B cell (primary cell): ENCODE data around the gene MOBP. TPM values are rescaled to one million over a fixed set of nuclear protein-coding genes. Genes with fewer than 3 reads are reported as not detected.

Source experiments
- ATAC-seq: fragments of 200-7000 bp; cut with Tn5 transposase; one replicate; pipeline ENCODE4 v1.10.0; 2021; ENCODE audit warnings: low read depth, mild to moderate bottlenecking, moderate number of reproducible peaks, moderate library complexity
- CTCF ChIA-PET: fragments of 350-600 bp; sonication (Branson Sonifier 250); formaldehyde crosslinking; loops from one replicate; lab custom pipeline; 2021; ENCODE audit warnings: antibody characterized with exemption, inconsistent platforms; lab: Charles Lee
- POLR2A ChIA-PET: fragments of 350-600 bp; sonication (Branson Sonifier 250); formaldehyde crosslinking; loops from one replicate; lab custom pipeline; 2021; ENCODE audit warnings: antibody characterized with exemption; lab: Charles Lee
- DNase-seq: peaks from one replicate; pipeline ENCODE4 v3.0.0; 2013
- H2AFZ ChIP-seq: 2 replicates; pipeline ENCODE4 v1.6.1; 2012; ENCODE audit warnings: mild to moderate bottlenecking, low read depth, low read length; ENCODE audit not compliant: insufficient read depth, poor library complexity, severe bottlenecking
- H3K27ac ChIP-seq, 2 donors: 1 replicate in 1 of 2; 2 replicates in 1 of 2; pipeline ENCODE4 v1.5.1; 2012 to 2013; ENCODE audit warnings: low read length in 2 of 2, mild to moderate bottlenecking in 2 of 2, moderate library complexity in 1 of 2
- H3K27me3 ChIP-seq, 4 experiments: fragments of 200-600 bp in 1 of 4; sonication (generic) in 1 of 4; replicated peaks in 1 of 4; 1 replicate in 2 of 4; 2 replicates in 2 of 4; pipeline versions ENCODE4 v1.6.1 to v1.7.0; 2013 to 2016; ENCODE audit warnings: low read length in 3 of 4, mild to moderate bottlenecking in 2 of 4, mixed read lengths in 1 of 4, moderate library complexity in 1 of 4; ENCODE audit not compliant: insufficient read depth in 4 of 4, control insufficient read depth in 3 of 4; ENCODE audit errors: control extremely low read depth in 1 of 4
- H3K36me3 ChIP-seq, 2 experiments: replicated peaks in 1 of 2; 1 replicate in 1 of 2; 2 replicates in 1 of 2; pipeline versions ENCODE4 v1.6.1 to v1.7.1; 2013; ENCODE audit warnings: low read length in 1 of 2; ENCODE audit not compliant: insufficient read depth in 2 of 2, control insufficient read depth in 1 of 2; ENCODE audit errors: control extremely low read depth in 1 of 2, extremely low read depth in 1 of 2
- H3K4me1 ChIP-seq, 2 donors: fragments of 200-600 bp in 1 of 2; sonication (generic) in 1 of 2; 1 replicate in 1 of 2; 2 replicates in 1 of 2; pipeline versions ENCODE4 v1.5.1 to v1.6.1; 2013 to 2017; ENCODE audit warnings: low read length in 2 of 2; ENCODE audit not compliant: control insufficient read depth in 2 of 2, insufficient read depth in 2 of 2
- H3K4me2 ChIP-seq: replicated peaks from 2 replicates; pipeline ENCODE3; 2012; ENCODE audit warnings: mild to moderate bottlenecking, low read depth, low read length; ENCODE audit not compliant: poor library complexity, severe bottlenecking
- H3K4me3 ChIP-seq, 5 experiments: fragments of 200-600 bp in 1 of 5; sonication (generic) in 1 of 5; 1 replicate in 3 of 5; 2 replicates in 2 of 5; pipeline versions ENCODE4 v1.5.1 to v1.7.0; 2011 to 2016; ENCODE audit warnings: low read length in 4 of 5, mild to moderate bottlenecking in 4 of 5, low read depth in 2 of 5, control low read depth in 1 of 5, moderate library complexity in 1 of 5; ENCODE audit not compliant: insufficient read depth in 1 of 5; ENCODE audit errors: control extremely low read depth in 1 of 5, extremely low read depth in 1 of 5
- H3K79me2 ChIP-seq: fragments of 200-600 bp; sonication (generic); one replicate; pipeline ENCODE4 v1.6.0; 2016; ENCODE audit warnings: low read length; ENCODE audit not compliant: control insufficient read depth, insufficient read depth
- H3K9ac ChIP-seq: fragments of 200-600 bp; sonication (generic); 2 replicates; pipeline ENCODE4 v1.6.1; 2017; ENCODE audit warnings: mild to moderate bottlenecking, low read length, moderate library complexity
- H3K9me3 ChIP-seq, 3 donors: one replicate each; pipeline versions ENCODE4 v1.6.1 to v1.7.1; 2013; ENCODE audit warnings: low read length in 2 of 3; ENCODE audit not compliant: control insufficient read depth in 2 of 3, insufficient read depth in 1 of 3; ENCODE audit errors: control extremely low read depth in 1 of 3
- H4K20me1 ChIP-seq: 2 replicates; pipeline ENCODE4 v1.6.0; 2012; ENCODE audit warnings: mild to moderate bottlenecking, low read length; ENCODE audit not compliant: insufficient read depth, control insufficient read depth, poor library complexity, severe bottlenecking
- H3K27ac Mint-ChIP-seq: one replicate; pipeline ENCODE4 v1.8.0; 2021; ENCODE audit warnings: mixed read lengths
- H3K27me3 Mint-ChIP-seq: one replicate; pipeline ENCODE4 v1.8.0; 2021; ENCODE audit warnings: mixed read lengths
- H3K4me1 Mint-ChIP-seq: one replicate; pipeline ENCODE4 v1.8.0; 2021; ENCODE audit warnings: mixed read lengths
- H3K4me3 Mint-ChIP-seq: one replicate; pipeline ENCODE4 v1.8.0; 2021; ENCODE audit warnings: mixed read lengths
- H3K9me3 Mint-ChIP-seq: one replicate; pipeline ENCODE4 v1.8.0; 2022; ENCODE audit warnings: mixed read lengths; ENCODE audit not compliant: insufficient read depth
- CTCF ChIP-seq: fragments of 200-600 bp; IDR thresholded peaks from one replicate; pipeline ENCODE4 v1.8.0; 2022; ENCODE audit warnings: antibody characterized with exemption, mild to moderate bottlenecking
- EZH2 ChIP-seq: IDR thresholded peaks from 2 replicates; pipeline ENCODE4 v1.6.1; 2012; ENCODE audit warnings: borderline replicate concordance, low read depth, mild to moderate bottlenecking, moderate library complexity, low read length; ENCODE audit not compliant: insufficient read depth, poor library complexity, severe bottlenecking
- WGBS: methylation state at CpG from one replicate; pipeline ENCODE4 v1.1.5; 2013; ENCODE audit warnings: missing lambda C conversion rate; ENCODE audit not compliant: insufficient coverage; 5-methylcytosine and 5-hydroxymethylcytosine counted together
- intact Hi-C: fragments of 100-400 bp; cut with micrococcal nuclease; formaldehyde crosslinking; loops from one replicate; pipeline ENCODE4 v1.10.0; 2022
- polyA plus RNA-seq: library from polyadenylated mRNA; depleted of rRNA; stranded (reverse); fragments of >200 nt; gene quantifications from 2 replicates; pipeline ENCODE4 v1.2.3, GENCODE V29; 2012
- total RNA-seq, 2 donors: library from RNA; stranded (reverse); fragments of 120-200 nt in 1 of 2; gene quantifications; 1 replicate in 1 of 2; 2 replicates in 1 of 2; pipeline versions ENCODE4 v1.2.3 to v1.2.4, GENCODE V29; 2013 to 2022

MOBP gene
- total and polyA plus RNA-seq, 2 donors (not counting 1 experiment from before 2014, with no cell fraction given), result 0.04 TPM; not detected in 1

GRCh38 chr3:39541917-39542329, 74.4 kb downstream of the MOBP start:
- H4K20me1 ChIP-seq, result no peaks in the 10 kb centered on the region
- ChIA-PET CTCF (no interaction called here), POLR2A (no interaction called here)
- intact Hi-C loops, result no loop called here
- Mint-ChIP-seq H3K4me3 (no peak overlapping the region), H3K27me3 (peaks cover 6% of the 10 kb centered on the region), H3K4me1 (no peaks in the 10 kb centered on the region), H3K9me3 (no peaks in the 10 kb centered on the region), H3K27ac (no peak overlapping the region)
- H3K9ac ChIP-seq, result no peak overlapping the region
- ATAC-seq, result no peak
- no peaks in the 10 kb centered on the region for H3K36me3 ChIP-seq
- TF ChIP-seq EZH2, result no peak
- no peak for TF ChIP-seq CTCF
- H3K4me1 ChIP-seq, result no peaks in the 10 kb centered on the region
- H3K27ac ChIP-seq, result no peak overlapping the region
- no peak for DNase-seq
- peaks cover 0 to 3% (median 1%) of the 10 kb centered on the region in 4 experiments for H3K27me3 ChIP-seq
- no peaks in the 10 kb centered on the region for H3K9me3 ChIP-seq
- no peak overlapping the region for H2AFZ ChIP-seq
- no peaks in the 10 kb centered on the region for H3K79me2 ChIP-seq
- no peak overlapping the region for H3K4me2 ChIP-seq
- no peak overlapping the region for H3K4me3 ChIP-seq
- WGBS, result 100% methylated on average over 2 of the region's 5 CpGs

- no peaks in the 10 kb centered on the region for H3K79me2 ChIP-seq
- peaks cover 0 to 3% (median 1%) of the 10 kb centered on the region in 4 experiments for H3K27me3 ChIP-seq
- Mint-ChIP-seq H3K4me3 (no peak overlapping the region), H3K27ac (no peak overlapping the region), H3K27me3 (peaks cover 7% of the 10 kb centered on the region), H3K4me1 (no peaks in the 10 kb centered on the region), H3K9me3 (no peaks in the 10 kb centered on the region)
- no peak overlapping the region for H3K9ac ChIP-seq
- no peaks in the 10 kb centered on the region for H3K4me1 ChIP-seq
- ATAC-seq (no peak), DNase-seq (no peak)
- CTCF ChIA-PET, result no interaction called here
- TF ChIP-seq CTCF, result no peak
- no peak for TF ChIP-seq EZH2
- H3K4me3 ChIP-seq, result no peak overlapping the region
- H3K27ac ChIP-seq, result no peak overlapping the region
- no peak overlapping the region for H3K4me2 ChIP-seq
- no peak overlapping the region for H2AFZ ChIP-seq
- 79% methylated on average over 3 of the region's 5 CpGs for WGBS
- H4K20me1 ChIP-seq, result no peaks in the 10 kb centered on the region
- POLR2A ChIA-PET, result no interaction called here
- H3K9me3 ChIP-seq, result no peaks in the 10 kb centered on the region
- H3K36me3 ChIP-seq, result no peaks in the 10 kb centered on the region
- intact Hi-C loops, result no loop called here
These were observed 75.1 kb downstream of the MOBP start for GRCh38 chr3:39542588-39542988.
